Prostate gland (tissue), 2 donors: ENCODE results near the gene AQP5.

Source experiments
- CTCF ChIP-seq, 4 experiments: fragments of 200-600 bp in 2 of 4; fragments of 450-650 bp in 2 of 4; sonication (generic) in 2 of 4; IDR thresholded peaks; 1 replicate in 3 of 4; 2 replicates in 1 of 4; pipeline ENCODE4 v1.5.1; 2016 to 2019; ENCODE audit warnings: antibody characterized with exemption in 4 of 4, mild to moderate bottlenecking in 2 of 4, moderate library complexity in 2 of 4
- POLR2A ChIP-seq: fragments of 450-650 bp; IDR thresholded peaks from one replicate; pipeline ENCODE4 v1.6.1; 2016; ENCODE audit warnings: antibody characterized with exemption, mild to moderate bottlenecking

GRCh38 chr12:49928471-49928870 lies 33.2 kb upstream of the AQP5 start:
- TF ChIP-seq CTCF (IDR thresholded peaks at IDR 0.05) (no peak), POLR2A (no peak)
